ENCODE measurements around the gene VBP1. TPM values are rescaled to one million over a fixed set of nuclear protein-coding genes. Genes with fewer than 3 reads are reported as not detected.
"Not testable (repeated sequence)": the region's sequence is repeated elsewhere in the genome, so short reads cannot be mapped to it uniquely, and the experiment has no call there.

Gene VBP1
- total RNA-seq, 1 donor from 2014 or later, result 72.7 TPM

DNA sequence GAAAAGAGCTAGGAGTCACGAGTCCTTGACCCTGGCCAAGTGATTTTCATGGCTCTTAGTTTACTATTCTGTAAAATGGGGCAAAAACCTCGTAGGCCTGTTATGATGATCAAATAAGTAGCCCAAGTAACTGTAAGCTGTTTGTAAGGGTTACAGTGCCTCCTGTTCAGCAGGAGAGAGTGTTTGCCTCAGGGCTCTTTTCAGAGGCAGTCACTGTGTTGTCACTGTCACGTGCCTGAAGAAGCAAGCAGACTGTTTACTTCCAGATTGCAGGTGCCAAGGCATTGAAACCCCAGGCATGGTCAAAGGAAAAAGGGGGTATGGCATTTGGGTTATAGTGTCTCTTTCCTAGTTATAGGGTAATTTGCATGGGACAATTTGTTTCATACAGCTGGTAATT is 43.5 kb downstream of the VBP1 start:
- intact Hi-C loops (cut with DNase I), result no loop called here
- DNase-seq (no peak), ATAC-seq (ENCODE audit: poor library complexity) (no peak)

DNA sequence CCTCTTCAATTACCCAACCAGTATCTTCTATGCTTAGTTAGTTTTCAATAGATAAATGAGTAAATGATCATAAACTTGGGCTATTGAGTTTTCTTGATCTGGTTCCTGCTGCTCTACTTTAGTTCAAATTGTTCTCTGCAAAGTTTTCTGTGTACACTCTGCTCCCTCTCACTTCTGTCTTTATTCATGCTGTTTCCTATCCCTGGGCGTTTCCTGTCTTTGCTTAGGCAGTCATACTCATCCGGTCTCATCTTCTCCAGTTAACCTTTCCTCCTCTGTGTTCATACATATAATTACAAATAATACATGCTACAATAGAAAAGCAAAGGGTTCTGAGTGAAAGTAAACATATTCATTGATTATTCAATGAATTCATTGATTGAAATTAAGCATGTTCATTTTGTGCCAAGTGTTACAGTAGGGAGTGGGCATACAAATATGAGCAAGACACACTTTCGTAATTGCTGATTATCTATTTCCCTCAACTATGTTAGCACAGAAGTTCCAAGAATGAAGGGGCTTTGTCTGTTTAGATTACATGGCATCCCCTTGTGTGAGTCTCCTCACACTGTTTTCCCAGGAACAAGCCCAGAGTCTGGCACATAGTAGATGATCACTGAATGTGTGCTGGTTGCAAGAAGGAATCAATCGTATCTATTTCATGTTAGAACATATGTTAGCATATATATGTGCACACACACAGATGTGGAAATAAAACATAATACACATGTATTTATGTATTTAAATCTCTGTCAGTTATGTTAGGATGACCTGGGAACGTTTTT is 46.9 kb downstream of the VBP1 start:
- intact Hi-C loops (cut with DNase I), result no loop called here
- ATAC-seq (ENCODE audit: poor library complexity) (no peak), DNase-seq (no peak)

DNA sequence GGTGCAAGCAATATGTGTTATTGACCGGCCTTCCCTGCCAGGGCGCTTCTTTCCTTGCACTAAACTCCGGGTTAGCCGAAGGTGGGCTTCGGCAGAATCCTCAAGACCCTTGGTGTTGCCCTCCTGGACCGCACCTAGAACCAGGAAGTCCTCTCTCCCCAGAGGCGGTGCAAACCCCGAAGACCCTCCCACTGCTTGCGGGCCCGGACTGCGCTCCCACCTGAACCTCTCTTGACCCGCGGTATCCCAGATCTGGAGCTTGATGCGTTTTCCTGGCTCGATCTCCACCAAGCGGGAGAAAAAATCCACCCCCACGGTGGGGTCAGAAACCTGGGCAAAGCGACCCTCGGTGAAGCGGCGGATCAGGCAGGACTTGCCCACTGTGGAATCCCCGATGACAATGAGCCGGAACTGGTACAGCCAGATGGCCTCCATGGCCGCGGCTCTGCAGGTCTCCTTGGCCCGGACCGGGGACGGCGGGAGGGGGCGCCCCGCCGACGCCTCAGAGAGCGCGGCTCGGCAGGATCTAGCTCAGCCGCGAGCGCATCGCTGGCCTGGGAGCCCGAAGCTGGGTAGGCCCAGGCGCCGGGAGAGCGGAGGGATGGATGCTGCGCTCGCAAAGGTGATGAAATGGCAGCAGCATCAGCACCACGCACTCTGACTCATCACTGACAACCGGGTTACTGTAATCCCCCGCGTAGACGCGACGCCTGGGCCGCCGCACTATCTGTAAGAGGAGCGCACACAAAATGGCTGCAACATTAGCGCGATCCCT is 47.8 kb downstream of the VBP1 start, which contains the start of gene RAB39B:
RAB39B (minus strand) TSS at position 638 of the 775 bp plus-strand sequence; CDS start at position 435, 203 bp downstream.
- intact Hi-C loops (cut with DNase I), result no loop called here
- ATAC-seq (ENCODE audit: poor library complexity) (peak; percentile 79), DNase-seq (peak; percentile 70)

DNA sequence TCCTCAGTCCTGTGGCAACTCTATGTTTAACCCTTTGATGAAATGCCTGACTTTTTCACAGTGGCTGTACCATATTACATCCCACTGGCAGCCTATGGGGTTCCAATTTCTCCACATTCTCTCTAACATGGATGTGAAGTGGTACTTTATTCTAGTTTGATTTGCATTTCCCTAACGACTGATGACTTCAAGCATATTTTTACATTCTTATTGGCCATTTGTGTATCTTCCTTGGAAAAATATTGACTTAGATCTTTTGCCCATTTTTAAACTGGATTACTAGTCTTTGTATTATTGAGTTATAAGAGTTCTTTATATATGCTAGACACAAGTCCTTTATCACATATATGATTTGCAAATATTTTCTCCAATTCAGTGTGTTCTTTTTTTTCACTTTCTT is 50.2 kb downstream of the VBP1 start:
- no peak for DNase-seq
- intact Hi-C loops (cut with DNase I), result no loop called here
- no peak for ATAC-seq (ENCODE audit: poor library complexity)

DNA sequence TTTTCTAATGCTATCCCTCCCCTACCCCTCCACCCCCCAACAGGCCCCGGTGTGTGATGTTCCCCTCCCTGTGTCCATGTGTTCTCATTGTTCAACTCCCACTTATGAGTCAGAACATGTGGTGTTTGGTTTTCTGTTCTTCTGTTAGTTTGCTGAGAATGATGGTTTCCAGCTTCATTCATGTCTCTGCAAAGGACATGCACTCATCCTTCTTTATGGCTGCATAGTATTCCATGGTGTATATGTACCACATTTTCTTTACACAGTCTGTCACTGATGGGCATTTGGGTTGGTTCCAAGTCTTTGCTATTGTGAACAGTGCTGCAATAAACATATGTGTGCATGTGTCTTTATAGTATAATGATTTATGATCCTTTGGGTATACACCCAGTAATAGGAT is 51.7 kb downstream of the VBP1 start:
- ATAC-seq (ENCODE audit: poor library complexity); DNase-seq; intact Hi-C loops (cut with DNase I): not testable (repeated sequence)

DNA sequence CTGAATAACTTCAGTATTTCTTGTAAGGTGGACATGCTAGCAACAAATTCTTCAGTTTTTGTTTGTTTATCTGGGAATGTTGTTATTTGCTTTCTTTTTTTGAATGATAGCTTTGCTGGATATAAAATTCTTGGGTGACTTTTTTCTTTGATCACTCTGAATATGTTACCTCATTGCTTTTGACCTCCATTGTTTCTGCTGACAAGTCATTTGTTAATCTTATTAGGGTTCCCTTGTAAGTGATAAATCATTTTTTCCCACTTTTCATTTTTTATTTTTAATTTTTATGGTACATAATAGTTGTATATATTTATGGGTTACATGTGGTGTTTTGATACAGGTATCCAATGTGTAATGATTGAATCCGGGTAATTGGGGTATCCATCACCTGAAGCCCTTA is 54.7 kb downstream of the VBP1 start:
- intact Hi-C loops (cut with DNase I), result no loop called here
- ATAC-seq (ENCODE audit: poor library complexity), result no peak
- DNase-seq, result no peak

DNA sequence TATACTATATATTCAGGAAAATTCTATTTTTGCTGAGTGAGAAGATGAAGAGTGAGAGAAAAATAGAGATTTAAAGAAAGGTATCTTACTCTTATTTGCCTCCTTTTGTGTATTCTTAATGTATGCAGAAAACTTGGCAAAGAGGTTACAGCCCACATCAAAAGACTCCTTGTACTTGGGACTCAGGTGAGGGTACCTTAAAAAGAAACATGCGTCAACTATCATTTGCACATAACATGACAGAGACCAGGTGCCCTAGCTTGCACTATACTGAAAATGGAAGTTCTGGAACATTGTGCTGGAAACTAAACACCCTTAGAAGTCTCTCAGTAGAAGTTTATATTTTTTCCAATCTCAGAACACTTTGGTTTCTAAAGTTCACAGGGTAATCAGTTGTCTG is 63.6 kb downstream of the VBP1 start:
- no peak for ATAC-seq (ENCODE audit: poor library complexity)
- DNase-seq, result no peak

More for the DNA sequence above, 63.6 kb downstream of the VBP1 start:
- intact Hi-C loops (cut with DNase I), result no loop called here

Other genes with a start within 250 kb of the VBP1 start
- gene F8, start 193.7 kb upstream of the VBP1 start, total RNA-seq, result 38.9 TPM
- gene FUNDC2, start 189.6 kb upstream of the VBP1 start, total RNA-seq, result 366 TPM
- gene CMC4, start 145.3 kb upstream of the VBP1 start, total RNA-seq, result 23.3 TPM
- 59.2 TPM for gene MTCP1, start 145.3 kb upstream of the VBP1 start, total RNA-seq
- gene BRCC3, start 145.0 kb upstream of the VBP1 start, total RNA-seq, result 18.4 TPM
- not detected for gene RAB39B, start 48.0 kb downstream of the VBP1 start, total RNA-seq
- 10.7 TPM for gene CLIC2, start 118.2 kb downstream of the VBP1 start, total RNA-seq
- not detected for gene F8A2, start 165.6 kb downstream of the VBP1 start, total RNA-seq
- gene F8A3, start 242.2 kb downstream of the VBP1 start, total RNA-seq, result not detected